DMS153 (cell line): Measurements from ENCODE around the gene ADGRB3.
A peak's percentile ranks its signal among the peaks of the same experiment; 100 is the strongest.

Experiments used
- DNase-seq: peaks from one replicate; lab custom pipeline; 2025; lab: John Stamatoyannopoulos, UW

The ADGRB3 gene

GRCh38 chr6:69129046-69129445 lies 494.0 kb downstream of the ADGRB3 start:
- DNase-seq = no peak

GRCh38 chr6:69135927-69136326 lies 500.8 kb downstream of the ADGRB3 start:
- no peak for DNase-seq

GRCh38 chr6:69138148-69138547 lies 503.1 kb downstream of the ADGRB3 start:
- no peak for DNase-seq

GRCh38 chr6:69138893-69139494 lies 503.9 kb downstream of the ADGRB3 start:
- no peak for DNase-seq

- DNase-seq = no peak
These were observed 510.0 kb downstream of the ADGRB3 start for GRCh38 chr6:69145062-69145461.

GRCh38 chr6:69146385-69146784 lies 511.3 kb downstream of the ADGRB3 start:
- DNase-seq = no peak

GRCh38 chr6:69155467-69155866 lies 520.4 kb downstream of the ADGRB3 start:
- DNase-seq = peak; percentile 9

- DNase-seq = no peak
These were observed 527.7 kb downstream of the ADGRB3 start for GRCh38 chr6:69162811-69163210.

GRCh38 chr6:69164564-69165229 lies 529.6 kb downstream of the ADGRB3 start:
- DNase-seq = no peak

GRCh38 chr6:69179681-69180080 lies 544.6 kb downstream of the ADGRB3 start:
- no peak for DNase-seq

GRCh38 chr6:69180361-69181067 lies 545.4 kb downstream of the ADGRB3 start:
- no peak for DNase-seq

GRCh38 chr6:69181964-69182363 lies 546.9 kb downstream of the ADGRB3 start:
- DNase-seq = no peak

GRCh38 chr6:69185276-69185675 lies 550.2 kb downstream of the ADGRB3 start:
- no peak for DNase-seq

- DNase-seq = no peak
These were observed 567.7 kb downstream of the ADGRB3 start for GRCh38 chr6:69202768-69203167.

- no peak for DNase-seq
These were observed 581.0 kb downstream of the ADGRB3 start for GRCh38 chr6:69216127-69216526.

GRCh38 chr6:69217343-69217742 lies 582.3 kb downstream of the ADGRB3 start:
- no peak for DNase-seq

- no peak for DNase-seq
These were observed 585.3 kb downstream of the ADGRB3 start for GRCh38 chr6:69220375-69220774.

GRCh38 chr6:69232008-69232407 lies 596.9 kb downstream of the ADGRB3 start:
- no peak for DNase-seq

- no peak for DNase-seq
These were observed 597.4 kb downstream of the ADGRB3 start for GRCh38 chr6:69232496-69232895.

- no peak for DNase-seq
These were observed 597.9 kb downstream of the ADGRB3 start for GRCh38 chr6:69232911-69233448.

GRCh38 chr6:69238067-69238466 lies 603.0 kb downstream of the ADGRB3 start:
- DNase-seq = no peak

GRCh38 chr6:69246983-69247382 lies 611.9 kb downstream of the ADGRB3 start:
- DNase-seq = no peak

- DNase-seq = no peak
These were observed 625.9 kb downstream of the ADGRB3 start for GRCh38 chr6:69261010-69261409.
